ENCODE results near the gene ATP9B.

The ATP9B gene

DNA sequence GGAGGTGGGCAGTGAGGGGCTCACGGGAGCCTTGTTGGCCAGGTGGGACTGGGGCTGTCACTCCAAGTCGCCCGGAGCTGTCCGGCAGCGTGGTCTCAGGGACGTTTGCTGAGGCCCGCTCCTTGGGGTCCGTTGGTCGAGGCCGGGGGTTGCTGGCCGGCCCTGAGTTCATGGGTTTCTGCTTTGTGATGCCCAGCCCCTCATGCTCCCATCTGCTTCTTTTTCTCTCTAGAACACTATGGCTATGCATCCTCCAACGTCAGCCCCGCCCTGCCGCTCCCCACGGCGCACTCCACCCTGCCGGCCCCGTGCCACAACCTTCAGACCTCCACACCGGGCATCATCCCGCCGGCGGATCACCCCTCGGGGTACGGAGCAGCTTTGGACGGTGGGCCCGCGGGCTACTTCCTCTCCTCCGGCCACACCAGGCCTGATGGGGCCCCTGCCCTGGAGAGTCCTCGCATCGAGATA, 341.0 kb downstream of the ATP9B start:
- H3K36me3 ChIP-seq (ENCODE audit: control insufficient read depth, insufficient read depth, low read length), result no peaks in the 10 kb centered on the region
- no peak overlapping the region for H3K9ac ChIP-seq (ENCODE audit: low read length)
- H3K27ac ChIP-seq (ENCODE audit: low read depth, low read length), result no peak overlapping the region
- no peaks in the 10 kb centered on the region for H3K4me1 ChIP-seq (ENCODE audit: control insufficient read depth, insufficient read depth, low read length)
- H3K27me3 ChIP-seq (ENCODE audit: control insufficient read depth, insufficient read depth, low read length), result no peaks in the 10 kb centered on the region
- no peak overlapping the region for H3K4me3 ChIP-seq (ENCODE audit: low read length)

DNA sequence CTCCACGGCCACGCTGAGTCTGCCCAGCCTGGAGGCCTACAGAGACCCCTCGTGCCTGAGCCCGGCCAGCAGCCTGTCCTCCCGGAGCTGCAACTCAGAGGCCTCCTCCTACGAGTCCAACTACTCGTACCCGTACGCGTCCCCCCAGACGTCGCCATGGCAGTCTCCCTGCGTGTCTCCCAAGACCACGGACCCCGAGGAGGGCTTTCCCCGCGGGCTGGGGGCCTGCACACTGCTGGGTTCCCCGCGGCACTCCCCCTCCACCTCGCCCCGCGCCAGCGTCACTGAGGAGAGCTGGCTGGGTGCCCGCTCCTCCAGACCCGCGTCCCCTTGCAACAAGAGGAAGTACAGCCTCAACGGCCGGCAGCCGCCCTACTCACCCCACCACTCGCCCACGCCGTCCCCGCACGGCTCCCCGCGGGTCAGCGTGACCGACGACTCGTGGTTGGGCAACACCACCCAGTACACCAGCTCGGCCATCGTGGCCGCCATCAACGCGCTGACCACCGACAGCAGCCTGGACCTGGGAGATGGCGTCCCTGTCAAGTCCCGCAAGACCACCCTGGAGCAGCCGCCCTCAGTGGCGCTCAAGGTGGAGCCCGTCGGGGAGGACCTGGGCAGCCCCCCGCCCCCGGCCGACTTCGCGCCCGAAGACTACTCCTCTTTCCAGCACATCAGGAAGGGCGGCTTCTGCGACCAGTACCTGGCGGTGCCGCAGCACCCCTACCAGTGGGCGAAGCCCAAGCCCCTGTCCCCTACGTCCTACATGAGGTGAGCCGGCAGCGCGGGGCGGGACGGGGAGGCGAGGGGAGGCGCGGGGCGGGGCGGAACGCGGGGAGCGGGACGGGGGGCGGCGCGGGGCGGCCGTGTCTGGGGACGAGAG, 341.8 kb downstream of the ATP9B start:
- H3K27ac ChIP-seq (ENCODE audit: low read depth, low read length), result no peak overlapping the region

DNA sequence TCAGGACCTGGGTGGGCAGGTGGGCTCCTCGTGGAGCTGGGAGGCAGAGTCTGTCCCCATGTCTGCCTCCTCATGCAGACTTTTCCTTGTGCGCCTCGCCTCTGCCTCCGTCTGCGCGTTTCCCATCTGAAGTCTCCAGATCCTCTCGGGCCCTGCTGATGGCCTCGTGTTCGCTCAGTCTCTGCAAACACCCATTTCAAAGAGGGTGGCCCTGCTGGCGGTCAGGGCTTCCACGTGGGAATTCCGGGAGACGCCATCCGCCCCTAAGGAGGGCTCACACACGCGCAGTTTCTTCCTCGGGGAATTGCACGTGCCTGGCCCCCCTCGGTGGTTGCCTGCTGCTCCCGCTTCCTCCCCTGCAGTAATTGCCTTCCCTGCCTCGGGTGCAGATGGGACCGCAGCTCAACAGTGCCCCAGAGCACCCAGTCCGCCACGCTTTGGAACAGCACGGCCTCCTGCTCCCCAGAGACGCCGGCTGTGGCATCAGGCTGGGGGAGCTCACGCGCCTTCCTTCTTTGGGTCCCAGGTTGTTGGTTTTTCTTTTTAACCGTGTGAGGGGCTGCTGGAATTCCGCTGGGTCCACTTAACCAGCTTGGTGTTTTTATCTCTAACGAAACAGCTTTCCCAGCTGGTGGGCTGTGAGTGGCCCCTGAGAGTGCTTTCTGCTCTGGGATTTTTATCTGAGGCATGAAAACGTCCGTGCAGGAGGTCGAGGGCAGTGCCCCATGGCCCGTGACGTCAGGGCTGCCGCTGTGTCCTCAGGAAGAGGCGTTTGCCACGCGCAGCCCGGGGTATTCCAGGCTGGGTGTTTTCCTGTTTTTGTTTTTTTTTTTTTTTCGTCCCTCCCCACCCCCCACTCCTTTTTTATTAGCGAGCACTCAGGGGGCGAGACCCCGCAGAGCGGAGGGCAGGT, 342.7 kb downstream of the ATP9B start:
- Histone ChIP-seq H3K27ac (ENCODE audit: low read depth, low read length) (no peak overlapping the region), H3K36me3 (ENCODE audit: control insufficient read depth, insufficient read depth, low read length) (no peaks in the 10 kb centered on the region), H3K4me3 (ENCODE audit: low read length) (no peak overlapping the region), H3K27me3 (ENCODE audit: control insufficient read depth, insufficient read depth, low read length) (no peaks in the 10 kb centered on the region), H3K4me1 (ENCODE audit: control insufficient read depth, insufficient read depth, low read length) (no peaks in the 10 kb centered on the region), H3K9ac (ENCODE audit: low read length) (no peak overlapping the region)

More for the DNA sequence above, 341.8 kb downstream of the ATP9B start:
- no peaks in the 10 kb centered on the region for H3K27me3 ChIP-seq (ENCODE audit: control insufficient read depth, insufficient read depth, low read length)
- no peak overlapping the region for H3K9ac ChIP-seq (ENCODE audit: low read length)
- H3K4me1 ChIP-seq (ENCODE audit: control insufficient read depth, insufficient read depth, low read length), result no peaks in the 10 kb centered on the region
- H3K36me3 ChIP-seq (ENCODE audit: control insufficient read depth, insufficient read depth, low read length), result no peaks in the 10 kb centered on the region
- no peak overlapping the region for H3K4me3 ChIP-seq (ENCODE audit: low read length)

DNA sequence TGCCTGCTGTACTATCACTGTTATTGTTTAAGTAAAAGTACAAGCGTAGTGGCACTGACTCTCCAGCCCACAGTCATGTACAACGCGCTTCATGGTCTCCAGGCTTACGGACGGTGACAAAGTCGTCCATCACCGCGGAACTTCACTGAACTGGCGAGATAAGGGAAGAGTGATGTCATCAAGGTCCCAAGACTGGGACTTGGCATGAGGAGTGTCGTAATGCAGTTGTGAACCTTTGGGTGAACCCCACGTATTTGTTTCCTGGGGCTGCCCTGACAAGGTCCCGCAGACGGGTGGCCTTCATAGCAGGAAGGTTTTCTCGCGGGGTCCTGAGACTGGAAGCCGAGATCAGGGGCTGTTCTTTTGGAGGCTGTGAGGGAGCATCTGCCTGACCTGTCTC, 343.8 kb downstream of the ATP9B start:
- H3K27ac ChIP-seq (ENCODE audit: low read depth, low read length), result no peak overlapping the region
- H3K4me3 ChIP-seq (ENCODE audit: low read length), result no peak overlapping the region
- H3K27me3 ChIP-seq (ENCODE audit: control insufficient read depth, insufficient read depth, low read length), result no peaks in the 10 kb centered on the region
- no peaks in the 10 kb centered on the region for H3K4me1 ChIP-seq (ENCODE audit: control insufficient read depth, insufficient read depth, low read length)
- no peak overlapping the region for H3K9ac ChIP-seq (ENCODE audit: low read length)
- no peaks in the 10 kb centered on the region for H3K36me3 ChIP-seq (ENCODE audit: control insufficient read depth, insufficient read depth, low read length)

DNA sequence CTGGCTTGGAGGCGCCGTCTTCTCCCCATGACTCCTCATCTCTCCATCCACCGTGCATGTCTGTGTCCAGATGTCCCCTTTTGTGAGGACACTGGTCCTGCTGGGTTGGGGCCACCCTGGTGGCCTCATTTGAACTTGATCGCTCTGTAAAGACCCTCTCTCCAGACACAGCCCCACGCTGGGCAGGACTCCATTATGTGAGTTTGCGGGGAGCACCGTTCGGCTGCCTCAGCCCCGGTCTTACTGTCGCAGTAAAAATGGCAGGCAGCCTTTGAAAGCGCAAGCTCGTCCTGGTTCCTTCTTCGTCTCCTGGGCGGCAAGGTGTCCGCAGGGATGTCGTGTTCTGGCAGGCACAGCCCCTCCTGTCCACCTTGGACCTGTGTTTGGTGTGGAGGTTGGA, 344.2 kb downstream of the ATP9B start:
- Histone ChIP-seq H3K27ac (ENCODE audit: low read depth, low read length) (no peak overlapping the region), H3K4me1 (ENCODE audit: control insufficient read depth, insufficient read depth, low read length) (no peaks in the 10 kb centered on the region), H3K36me3 (ENCODE audit: control insufficient read depth, insufficient read depth, low read length) (no peaks in the 10 kb centered on the region), H3K9ac (ENCODE audit: low read length) (no peak overlapping the region), H3K4me3 (ENCODE audit: low read length) (no peak overlapping the region), H3K27me3 (ENCODE audit: control insufficient read depth, insufficient read depth, low read length) (no peaks in the 10 kb centered on the region)

DNA sequence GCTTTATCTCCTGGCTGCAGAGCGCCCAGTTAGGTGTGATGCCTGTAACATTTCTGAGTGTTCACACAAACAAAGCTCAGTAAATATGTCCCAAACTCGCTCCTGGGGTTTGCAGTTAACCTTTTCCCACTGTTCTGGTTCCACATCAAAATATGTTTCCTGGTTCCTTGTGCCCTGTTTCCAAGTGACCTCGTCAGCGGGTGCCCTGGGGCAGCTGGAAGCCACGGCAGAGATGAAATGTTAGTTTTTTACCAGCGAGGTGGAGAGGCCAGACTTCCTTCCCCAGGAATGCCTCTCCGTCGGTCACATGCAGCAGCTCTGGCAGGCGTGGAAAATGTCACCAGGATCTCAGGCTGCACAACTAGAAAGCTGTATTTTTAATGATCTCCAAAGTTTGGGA, 344.7 kb downstream of the ATP9B start:
- no peak overlapping the region for H3K4me3 ChIP-seq (ENCODE audit: low read length)
- no peaks in the 10 kb centered on the region for H3K4me1 ChIP-seq (ENCODE audit: control insufficient read depth, insufficient read depth, low read length)
- no peak overlapping the region for H3K27ac ChIP-seq (ENCODE audit: low read depth, low read length)
- H3K36me3 ChIP-seq (ENCODE audit: control insufficient read depth, insufficient read depth, low read length), result no peaks in the 10 kb centered on the region
- H3K9ac ChIP-seq (ENCODE audit: low read length), result no peak overlapping the region
- no peaks in the 10 kb centered on the region for H3K27me3 ChIP-seq (ENCODE audit: control insufficient read depth, insufficient read depth, low read length)

DNA sequence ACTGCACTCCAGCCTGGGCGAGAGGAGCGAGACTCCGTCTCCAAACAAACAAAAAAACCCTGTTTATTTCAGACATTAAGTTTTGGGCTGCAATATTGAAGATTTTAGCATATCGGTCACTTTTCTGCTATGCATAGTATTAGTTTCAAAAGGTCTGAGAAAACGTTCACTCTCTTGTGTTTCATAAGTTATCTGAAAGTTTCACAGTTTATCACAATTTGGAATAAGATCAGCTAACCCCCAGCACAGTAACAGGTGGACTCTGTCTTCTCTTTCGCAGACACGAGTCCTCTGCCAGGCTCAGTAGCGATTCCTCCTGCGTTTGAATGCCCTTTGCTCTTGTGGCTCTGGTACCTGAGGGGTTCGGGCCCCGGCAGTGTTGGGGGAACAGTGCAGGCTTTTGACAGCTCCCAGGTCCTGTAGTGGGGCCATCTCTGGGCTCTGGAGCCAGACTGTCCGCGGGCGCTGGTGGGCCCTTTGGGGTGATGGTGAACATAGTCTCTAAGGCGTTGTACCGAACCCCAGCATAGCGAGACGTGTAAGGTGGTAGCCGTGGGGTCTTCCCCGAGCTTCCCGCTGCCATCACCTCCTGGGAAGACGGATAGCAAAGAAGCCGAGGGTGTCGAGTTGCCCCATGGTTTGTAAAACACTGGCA, 347.0 kb downstream of the ATP9B start:
- H3K4me1 ChIP-seq (ENCODE audit: control insufficient read depth, insufficient read depth, low read length), result no peaks in the 10 kb centered on the region
- peaks cover 6% of the 10 kb centered on the region for H3K36me3 ChIP-seq (ENCODE audit: control insufficient read depth, insufficient read depth, low read length)
- no peak overlapping the region for H3K9ac ChIP-seq (ENCODE audit: low read length)
- H3K27ac ChIP-seq (ENCODE audit: low read depth, low read length), result no peak overlapping the region
- H3K4me3 ChIP-seq (ENCODE audit: low read length), result no peak overlapping the region
- no peaks in the 10 kb centered on the region for H3K27me3 ChIP-seq (ENCODE audit: control insufficient read depth, insufficient read depth, low read length)

DNA sequence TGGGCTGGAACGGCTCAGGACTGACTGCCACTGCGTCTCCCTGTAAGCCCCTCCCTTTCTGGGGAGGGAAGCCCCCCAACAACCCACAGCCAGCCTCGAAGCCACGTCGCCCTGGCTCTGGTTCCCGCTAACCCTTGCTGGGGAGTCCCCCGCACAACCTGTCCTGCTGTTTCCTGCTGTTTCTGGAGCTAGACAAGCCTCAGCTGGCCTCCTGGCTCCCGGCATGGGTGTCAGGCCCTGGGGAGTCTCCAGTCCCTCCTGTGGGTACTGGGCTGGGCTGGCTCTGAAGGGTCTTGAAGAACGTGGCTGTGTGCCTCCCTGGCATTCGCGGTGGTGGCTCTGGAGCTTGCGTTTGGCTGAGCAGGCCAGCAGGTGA, 347.5 kb downstream of the ATP9B start:
- Histone ChIP-seq H3K36me3 (ENCODE audit: control insufficient read depth, insufficient read depth, low read length) (peaks cover 6% of the 10 kb centered on the region), H3K9ac (ENCODE audit: low read length) (no peak overlapping the region), H3K27me3 (ENCODE audit: control insufficient read depth, insufficient read depth, low read length) (no peaks in the 10 kb centered on the region), H3K4me1 (ENCODE audit: control insufficient read depth, insufficient read depth, low read length) (no peaks in the 10 kb centered on the region), H3K4me3 (ENCODE audit: low read length) (no peak overlapping the region), H3K27ac (ENCODE audit: low read depth, low read length) (no peak overlapping the region)

DNA sequence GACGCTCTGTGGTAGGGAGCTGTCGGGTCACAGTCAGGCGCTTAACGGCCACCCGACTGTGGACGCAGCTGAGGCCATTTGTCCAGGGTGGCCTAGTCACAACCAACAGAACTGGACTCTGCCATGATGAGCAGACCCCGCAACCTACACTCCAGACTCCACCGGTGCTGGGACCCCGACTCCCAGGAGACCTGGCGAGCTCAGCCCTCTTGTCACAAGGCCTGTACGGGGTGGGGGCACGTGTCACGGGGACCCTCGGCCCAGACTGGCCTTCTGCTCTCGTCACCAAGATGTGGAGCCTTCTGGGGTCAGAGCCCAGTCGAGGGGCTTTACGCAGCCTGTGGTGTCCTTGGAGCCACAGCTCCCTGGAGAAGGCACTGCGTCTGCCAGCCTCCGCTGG, 349.0 kb downstream of the ATP9B start:
- no peak overlapping the region for H3K4me3 ChIP-seq (ENCODE audit: low read length)
- no peaks in the 10 kb centered on the region for H3K27me3 ChIP-seq (ENCODE audit: control insufficient read depth, insufficient read depth, low read length)
- H3K9ac ChIP-seq (ENCODE audit: low read length), result no peak overlapping the region
- H3K4me1 ChIP-seq (ENCODE audit: control insufficient read depth, insufficient read depth, low read length), result no peaks in the 10 kb centered on the region
- H3K27ac ChIP-seq (ENCODE audit: low read depth, low read length), result no peak overlapping the region
- H3K36me3 ChIP-seq (ENCODE audit: control insufficient read depth, insufficient read depth, low read length), result peaks cover 6% of the 10 kb centered on the region

DNA sequence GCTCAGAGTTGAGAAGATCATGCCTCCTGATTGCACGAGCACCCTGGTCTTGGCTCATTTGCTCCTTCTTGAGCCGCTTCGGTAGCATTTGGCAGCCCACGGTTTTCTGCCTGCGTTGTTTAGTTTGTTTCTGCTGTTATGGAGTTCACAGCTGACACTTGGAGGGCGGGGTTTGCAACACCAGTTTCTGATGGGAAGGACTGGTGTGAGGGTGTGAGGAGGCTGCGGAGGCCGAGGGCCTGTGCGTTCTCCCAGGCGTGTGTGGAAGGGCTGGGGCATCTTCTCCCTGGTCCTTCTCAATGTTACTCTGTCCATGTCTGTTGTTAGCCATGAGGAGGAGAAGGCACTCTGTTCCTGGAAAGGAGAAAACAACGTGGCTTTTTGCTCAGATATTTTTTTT, 349.4 kb downstream of the ATP9B start:
- H3K36me3 ChIP-seq (ENCODE audit: control insufficient read depth, insufficient read depth, low read length), result peaks cover 6% of the 10 kb centered on the region
- no peaks in the 10 kb centered on the region for H3K27me3 ChIP-seq (ENCODE audit: control insufficient read depth, insufficient read depth, low read length)
- H3K9ac ChIP-seq (ENCODE audit: low read length), result no peak overlapping the region
- H3K27ac ChIP-seq (ENCODE audit: low read depth, low read length), result no peak overlapping the region
- no peak overlapping the region for H3K4me3 ChIP-seq (ENCODE audit: low read length)
- no peaks in the 10 kb centered on the region for H3K4me1 ChIP-seq (ENCODE audit: control insufficient read depth, insufficient read depth, low read length)

DNA sequence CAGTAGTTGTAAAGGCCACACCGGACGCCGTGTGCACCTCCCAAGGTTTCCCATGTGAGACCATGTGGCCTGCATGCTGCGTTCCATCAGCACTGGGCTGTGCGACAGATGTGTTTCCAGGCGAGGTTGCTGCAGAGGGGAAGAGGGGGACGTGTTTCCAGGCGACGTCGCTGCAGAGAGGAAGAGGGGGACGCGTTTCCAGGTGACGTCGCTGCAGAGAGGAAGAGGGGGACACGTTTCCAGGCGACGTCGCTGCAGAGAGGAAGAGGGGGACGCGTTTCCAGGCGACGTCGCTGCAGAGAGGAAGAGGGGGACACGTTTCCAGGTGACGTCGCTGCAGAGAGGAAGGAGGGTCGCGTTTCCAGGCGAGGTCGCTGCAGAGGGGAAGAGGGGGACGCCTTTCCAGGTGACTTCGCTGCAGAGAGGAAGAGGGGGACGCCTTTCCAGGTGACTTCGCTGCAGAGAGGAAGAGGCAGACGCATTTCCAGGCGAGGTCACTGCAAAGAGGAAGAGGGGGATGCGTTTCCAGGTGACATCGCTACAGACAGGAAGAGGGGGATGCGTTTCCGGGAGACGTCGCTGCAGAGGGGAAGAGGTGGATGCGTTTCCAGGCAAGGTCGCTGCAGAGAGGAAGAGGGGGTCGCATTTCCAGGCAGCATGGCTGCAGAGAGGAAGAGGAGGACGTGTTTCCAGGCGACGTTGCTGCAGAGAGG, 351.0 kb downstream of the ATP9B start:
- H3K27me3 ChIP-seq (ENCODE audit: control insufficient read depth, insufficient read depth, low read length), result no peaks in the 10 kb centered on the region
- H3K9ac ChIP-seq (ENCODE audit: low read length), result no peak overlapping the region
- H3K4me1 ChIP-seq (ENCODE audit: control insufficient read depth, insufficient read depth, low read length), result no peaks in the 10 kb centered on the region
- H3K4me3 ChIP-seq (ENCODE audit: low read length), result no peak overlapping the region
- peaks cover 6% of the 10 kb centered on the region for H3K36me3 ChIP-seq (ENCODE audit: control insufficient read depth, insufficient read depth, low read length)
- no peak overlapping the region for H3K27ac ChIP-seq (ENCODE audit: low read depth, low read length)

Measured in rectal smooth muscle tissue (tissue), 1 donor.